HL-60 (cell line): ENCODE results near the gene GRXCR1.

Source experiments
- DNase-seq, 2 experiments: peaks; one replicate each; pipeline ENCODE4 v3.0.0-alpha.2; 2010 to 2020; ENCODE audit warnings: low read depth in 1 of 2, low spot score in 1 of 2
- H3K27ac ChIP-seq: fragments of 250-450 bp; sonication (Bioruptor Pico); replicated peaks from 2 replicates; pipeline ENCODE4 v1.5.1; 2020; ENCODE audit warnings: mild to moderate bottlenecking, moderate library complexity
- H3K27me3 ChIP-seq: fragments of 250-450 bp; sonication (Bioruptor Pico); 2 replicates; pipeline ENCODE4 v1.5.1; 2021; ENCODE audit warnings: mild to moderate bottlenecking, moderate library complexity; ENCODE audit not compliant: insufficient read depth, poor library complexity, severe bottlenecking
- H3K4me3 ChIP-seq: replicated peaks from 2 replicates; pipeline ENCODE4 v1.5.1; 2011; ENCODE audit warnings: mild to moderate bottlenecking, control low read depth, low read length; ENCODE audit not compliant: insufficient read depth
- GABPA ChIP-seq: IDR thresholded peaks from 2 replicates; pipeline ENCODE4 v1.6.1; 2012; ENCODE audit warnings: low read depth
- POLR2AphosphoS5 ChIP-seq: IDR thresholded peaks from 2 replicates; pipeline ENCODE4 v1.6.1; 2012; ENCODE audit warnings: low read depth
- SPI1 ChIP-seq: IDR thresholded peaks from 2 replicates; pipeline ENCODE4 v1.6.1; 2012; ENCODE audit warnings: low read depth, mild to moderate bottlenecking, borderline replicate concordance
- TF ChIP-seq, protein P1 (sequence below): IDR thresholded peaks from 2 replicates; pipeline ENCODE4 v1.6.1; 2012; ENCODE audit warnings: low read depth; ENCODE audit not compliant: insufficient replicate concordance
- TF ChIP-seq, protein P2 (sequence below): IDR thresholded peaks from one replicate; pipeline ENCODE4 v1.5.1; 2011; ENCODE audit warnings: low read length, control low read depth, inconsistent platforms; ENCODE audit not compliant: insufficient read depth

The GRXCR1 gene

DNA sequence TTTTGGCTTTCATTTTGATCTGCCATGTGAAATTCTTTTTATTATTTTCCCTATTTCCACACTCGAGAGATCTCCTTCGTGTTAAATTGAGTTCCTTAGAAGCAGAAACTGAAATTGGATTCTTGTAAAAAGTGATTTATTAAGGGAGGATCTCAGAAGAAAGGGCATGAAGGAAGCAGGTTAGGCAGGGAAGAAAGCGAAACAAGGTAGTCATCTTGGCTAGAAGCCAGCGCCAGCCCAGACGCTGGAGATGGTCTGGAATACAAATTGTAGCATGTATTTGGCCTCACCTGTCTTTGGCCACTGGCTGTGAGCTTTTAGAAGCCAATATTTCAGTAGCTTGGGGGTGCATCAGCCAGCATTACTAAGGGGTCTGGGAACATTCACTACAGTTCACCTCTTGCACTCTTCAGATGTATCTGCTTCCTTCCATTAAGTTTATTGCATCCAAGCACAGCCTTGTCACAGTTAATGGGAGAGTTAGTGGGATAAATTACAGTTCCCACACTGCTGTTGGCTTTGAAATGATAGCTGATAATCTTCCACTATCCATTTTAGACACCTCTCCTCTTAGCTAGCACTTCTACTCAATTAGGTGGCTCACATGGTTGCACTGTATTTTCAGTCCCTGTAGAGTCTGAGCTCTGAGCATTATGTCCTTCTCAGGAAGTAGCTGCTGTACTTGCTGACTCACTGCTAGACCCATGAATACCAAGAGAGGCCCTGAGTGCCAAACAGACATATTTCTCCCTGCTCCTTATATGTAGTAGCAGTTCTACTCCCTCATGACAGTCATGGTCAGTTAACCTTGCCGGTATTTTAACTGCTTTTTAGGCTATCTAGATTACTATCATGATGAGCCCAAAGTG is 14.6 kb downstream of the GRXCR1 start:
- DNase-seq, result no peak

DNA sequence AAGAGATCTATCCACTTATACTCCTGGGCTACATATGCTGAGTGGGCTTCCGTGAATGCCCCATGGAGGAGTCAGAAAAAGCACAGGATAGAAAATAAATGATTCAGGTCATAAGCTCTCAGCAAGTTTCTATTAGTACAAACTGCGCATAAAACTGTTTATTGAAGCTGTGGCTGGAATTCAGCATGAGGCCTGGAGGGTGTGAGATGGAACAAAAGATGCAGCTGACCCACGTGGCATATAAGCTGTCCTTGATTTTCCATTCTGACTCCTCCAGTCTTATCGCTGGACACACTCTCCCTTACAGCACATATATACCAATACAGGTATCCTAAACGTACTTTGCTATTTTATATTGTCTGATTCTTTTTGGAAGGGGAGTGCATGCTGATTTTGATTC is 17.9 kb downstream of the GRXCR1 start:
- no peak for TF ChIP-seq GABPA
- TF ChIP-seq, protein P1, sequence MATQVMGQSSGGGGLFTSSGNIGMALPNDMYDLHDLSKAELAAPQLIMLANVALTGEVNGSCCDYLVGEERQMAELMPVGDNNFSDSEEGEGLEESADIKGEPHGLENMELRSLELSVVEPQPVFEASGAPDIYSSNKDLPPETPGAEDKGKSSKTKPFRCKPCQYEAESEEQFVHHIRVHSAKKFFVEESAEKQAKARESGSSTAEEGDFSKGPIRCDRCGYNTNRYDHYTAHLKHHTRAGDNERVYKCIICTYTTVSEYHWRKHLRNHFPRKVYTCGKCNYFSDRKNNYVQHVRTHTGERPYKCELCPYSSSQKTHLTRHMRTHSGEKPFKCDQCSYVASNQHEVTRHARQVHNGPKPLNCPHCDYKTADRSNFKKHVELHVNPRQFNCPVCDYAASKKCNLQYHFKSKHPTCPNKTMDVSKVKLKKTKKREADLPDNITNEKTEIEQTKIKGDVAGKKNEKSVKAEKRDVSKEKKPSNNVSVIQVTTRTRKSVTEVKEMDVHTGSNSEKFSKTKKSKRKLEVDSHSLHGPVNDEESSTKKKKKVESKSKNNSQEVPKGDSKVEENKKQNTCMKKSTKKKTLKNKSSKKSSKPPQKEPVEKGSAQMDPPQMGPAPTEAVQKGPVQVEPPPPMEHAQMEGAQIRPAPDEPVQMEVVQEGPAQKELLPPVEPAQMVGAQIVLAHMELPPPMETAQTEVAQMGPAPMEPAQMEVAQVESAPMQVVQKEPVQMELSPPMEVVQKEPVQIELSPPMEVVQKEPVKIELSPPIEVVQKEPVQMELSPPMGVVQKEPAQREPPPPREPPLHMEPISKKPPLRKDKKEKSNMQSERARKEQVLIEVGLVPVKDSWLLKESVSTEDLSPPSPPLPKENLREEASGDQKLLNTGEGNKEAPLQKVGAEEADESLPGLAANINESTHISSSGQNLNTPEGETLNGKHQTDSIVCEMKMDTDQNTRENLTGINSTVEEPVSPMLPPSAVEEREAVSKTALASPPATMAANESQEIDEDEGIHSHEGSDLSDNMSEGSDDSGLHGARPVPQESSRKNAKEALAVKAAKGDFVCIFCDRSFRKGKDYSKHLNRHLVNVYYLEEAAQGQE, result no peak
- TF ChIP-seq, protein P2, sequence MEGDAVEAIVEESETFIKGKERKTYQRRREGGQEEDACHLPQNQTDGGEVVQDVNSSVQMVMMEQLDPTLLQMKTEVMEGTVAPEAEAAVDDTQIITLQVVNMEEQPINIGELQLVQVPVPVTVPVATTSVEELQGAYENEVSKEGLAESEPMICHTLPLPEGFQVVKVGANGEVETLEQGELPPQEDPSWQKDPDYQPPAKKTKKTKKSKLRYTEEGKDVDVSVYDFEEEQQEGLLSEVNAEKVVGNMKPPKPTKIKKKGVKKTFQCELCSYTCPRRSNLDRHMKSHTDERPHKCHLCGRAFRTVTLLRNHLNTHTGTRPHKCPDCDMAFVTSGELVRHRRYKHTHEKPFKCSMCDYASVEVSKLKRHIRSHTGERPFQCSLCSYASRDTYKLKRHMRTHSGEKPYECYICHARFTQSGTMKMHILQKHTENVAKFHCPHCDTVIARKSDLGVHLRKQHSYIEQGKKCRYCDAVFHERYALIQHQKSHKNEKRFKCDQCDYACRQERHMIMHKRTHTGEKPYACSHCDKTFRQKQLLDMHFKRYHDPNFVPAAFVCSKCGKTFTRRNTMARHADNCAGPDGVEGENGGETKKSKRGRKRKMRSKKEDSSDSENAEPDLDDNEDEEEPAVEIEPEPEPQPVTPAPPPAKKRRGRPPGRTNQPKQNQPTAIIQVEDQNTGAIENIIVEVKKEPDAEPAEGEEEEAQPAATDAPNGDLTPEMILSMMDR, result no peak
- TF ChIP-seq POLR2AphosphoS5, result no peak
- TF ChIP-seq SPI1, result no peak
- Histone ChIP-seq H3K4me3 (no peak overlapping the region), H3K27ac (no peak overlapping the region), H3K27me3 (no peaks in the 10 kb centered on the region)
- DNase-seq, result no peak

More for the DNA sequence above, 14.6 kb downstream of the GRXCR1 start:
- no peaks in the 10 kb centered on the region for H3K27me3 ChIP-seq
- no peak for TF ChIP-seq POLR2AphosphoS5
- TF ChIP-seq, protein P1, result no peak
- no peak for TF ChIP-seq SPI1
- TF ChIP-seq GABPA, result no peak
- TF ChIP-seq, protein P2, result no peak
- no peak overlapping the region for H3K4me3 ChIP-seq
- H3K27ac ChIP-seq, result no peak overlapping the region

DNA sequence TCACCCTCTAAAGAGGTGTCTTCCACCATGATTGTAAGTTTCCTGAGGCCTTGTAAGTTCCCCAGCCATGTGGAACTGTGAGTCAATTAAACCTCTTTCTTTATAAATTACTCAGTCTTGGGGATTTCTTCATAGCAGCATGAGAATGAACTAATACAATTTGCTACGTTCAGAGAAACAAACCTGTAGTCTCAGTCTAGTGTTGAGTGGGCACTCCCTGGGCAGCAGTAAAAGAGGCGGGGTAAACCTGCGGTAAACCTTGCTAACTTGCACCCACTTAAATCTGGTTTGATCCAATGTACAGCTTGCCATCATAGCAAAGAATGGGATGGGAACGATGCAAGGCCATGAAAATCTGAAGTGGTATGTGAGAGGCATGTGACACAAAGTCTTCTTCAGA is 22.4 kb downstream of the GRXCR1 start:
- H3K27ac ChIP-seq, result no peak overlapping the region
- H3K27me3 ChIP-seq, result no peaks in the 10 kb centered on the region
- no peak overlapping the region for H3K4me3 ChIP-seq
- no peak for DNase-seq
- TF ChIP-seq, protein P1, result no peak
- TF ChIP-seq POLR2AphosphoS5 (no peak), SPI1 (no peak), GABPA (no peak)
- TF ChIP-seq, protein P2, result no peak
